Measurements from ENCODE around the gene EPHA4. TPM values are rescaled to one million over a fixed set of nuclear protein-coding genes. Genes with fewer than 3 reads are reported as not detected.
A peak's percentile ranks its signal among the peaks of the same experiment; 100 is the strongest.

The EPHA4 gene
- total and polyA plus RNA-seq, 4 donors = 0.43 to 2.3 (median 1.1) TPM

DNA sequence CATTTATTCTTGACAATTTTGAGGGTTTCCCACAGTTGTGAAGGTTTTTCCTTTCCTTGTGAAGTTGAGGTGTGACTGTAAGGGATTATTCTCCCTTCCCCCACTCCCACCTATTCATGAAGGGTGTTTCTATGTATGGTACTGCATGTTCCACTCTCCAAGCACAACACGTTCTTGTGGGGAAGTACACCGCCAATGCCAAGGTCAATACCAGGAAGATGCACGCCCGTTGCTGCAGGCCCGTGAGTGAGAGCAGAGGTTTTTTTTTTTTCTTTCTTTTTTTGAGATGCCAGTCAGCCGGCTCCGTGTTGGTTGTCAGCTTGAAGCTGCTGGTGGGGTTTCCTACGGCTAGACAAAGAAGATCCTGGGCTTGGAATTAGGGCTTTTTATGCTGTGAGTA lies 38.6 kb upstream of the EPHA4 start:
- WGBS = 54% methylated on average over 8 of the region's 8 CpGs
- DNase-seq (ENCODE audit: low spot score) = no peak
- H3K9ac ChIP-seq (ENCODE audit: low read depth in 1 of 2, low read length in 2 of 2) = no peak overlapping the region

DNA sequence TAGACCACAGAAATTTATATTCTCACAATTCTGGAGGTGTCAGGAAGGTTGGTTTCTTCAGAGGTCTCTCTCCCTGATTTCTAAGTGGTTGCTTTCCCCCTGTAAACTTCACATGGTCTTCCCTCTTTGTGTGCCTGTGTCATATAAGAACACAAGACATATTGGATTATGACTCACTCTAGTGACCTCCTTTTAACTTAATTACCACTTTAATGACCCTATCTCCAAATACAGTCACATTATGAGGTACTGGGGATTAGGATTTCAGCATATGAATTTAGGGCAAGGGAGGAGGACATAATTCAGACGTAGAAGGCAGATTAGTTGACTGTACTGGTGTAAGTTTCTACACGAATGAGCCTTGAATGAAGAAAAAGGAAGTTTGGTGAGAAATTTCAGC lies 38.2 kb upstream of the EPHA4 start:
- Histone ChIP-seq H3K27me3 (ENCODE audit: control insufficient read depth in 4 of 4, insufficient read depth in 4 of 4, low read length in 3 of 4) (peaks cover 0 to 4% (median 0%) of the 10 kb centered on the region in 4 donors), H3K27ac (ENCODE audit: low read depth in 1 of 2, low read length in 2 of 2) (no peak overlapping the region), H3K9ac (ENCODE audit: low read depth in 1 of 2, low read length in 2 of 2) (no peak overlapping the region), H3K9me3 (ENCODE audit: control insufficient read depth in 4 of 4, low read length in 3 of 4) (no peaks in the 10 kb centered on the region), H3K4me3 (ENCODE audit: low read depth in 1 of 3, low read length in 3 of 3) (no peak overlapping the region), H3K4me1 (ENCODE audit: control insufficient read depth in 4 of 4, insufficient read depth in 4 of 4, low read length in 3 of 4) (no peaks in the 10 kb centered on the region), H3K36me3 (ENCODE audit: control insufficient read depth in 4 of 4, insufficient read depth in 3 of 4, low read depth in 1 of 4, low read length in 3 of 4) (no peaks in the 10 kb centered on the region)
- TF ChIP-seq RAD21 (IDR thresholded peaks at IDR 0.05) (no peak), TAF1 (conservative IDR thresholded peaks at IDR 0.05) (no peak), EGR1 (IDR thresholded peaks at IDR 0.05; ENCODE audit: low read depth in 2 of 2) (no peak), SP1 (IDR thresholded peaks at IDR 0.05) (no peak), FOXA1 (IDR thresholded peaks at IDR 0.05) (no peak), HNF4G (IDR thresholded peaks at IDR 0.05) (no peak), RXRA (IDR thresholded peaks at IDR 0.05) (no peak), YY1 (IDR thresholded peaks at IDR 0.05) (no peak)
- TF ChIP-seq, protein P1, sequence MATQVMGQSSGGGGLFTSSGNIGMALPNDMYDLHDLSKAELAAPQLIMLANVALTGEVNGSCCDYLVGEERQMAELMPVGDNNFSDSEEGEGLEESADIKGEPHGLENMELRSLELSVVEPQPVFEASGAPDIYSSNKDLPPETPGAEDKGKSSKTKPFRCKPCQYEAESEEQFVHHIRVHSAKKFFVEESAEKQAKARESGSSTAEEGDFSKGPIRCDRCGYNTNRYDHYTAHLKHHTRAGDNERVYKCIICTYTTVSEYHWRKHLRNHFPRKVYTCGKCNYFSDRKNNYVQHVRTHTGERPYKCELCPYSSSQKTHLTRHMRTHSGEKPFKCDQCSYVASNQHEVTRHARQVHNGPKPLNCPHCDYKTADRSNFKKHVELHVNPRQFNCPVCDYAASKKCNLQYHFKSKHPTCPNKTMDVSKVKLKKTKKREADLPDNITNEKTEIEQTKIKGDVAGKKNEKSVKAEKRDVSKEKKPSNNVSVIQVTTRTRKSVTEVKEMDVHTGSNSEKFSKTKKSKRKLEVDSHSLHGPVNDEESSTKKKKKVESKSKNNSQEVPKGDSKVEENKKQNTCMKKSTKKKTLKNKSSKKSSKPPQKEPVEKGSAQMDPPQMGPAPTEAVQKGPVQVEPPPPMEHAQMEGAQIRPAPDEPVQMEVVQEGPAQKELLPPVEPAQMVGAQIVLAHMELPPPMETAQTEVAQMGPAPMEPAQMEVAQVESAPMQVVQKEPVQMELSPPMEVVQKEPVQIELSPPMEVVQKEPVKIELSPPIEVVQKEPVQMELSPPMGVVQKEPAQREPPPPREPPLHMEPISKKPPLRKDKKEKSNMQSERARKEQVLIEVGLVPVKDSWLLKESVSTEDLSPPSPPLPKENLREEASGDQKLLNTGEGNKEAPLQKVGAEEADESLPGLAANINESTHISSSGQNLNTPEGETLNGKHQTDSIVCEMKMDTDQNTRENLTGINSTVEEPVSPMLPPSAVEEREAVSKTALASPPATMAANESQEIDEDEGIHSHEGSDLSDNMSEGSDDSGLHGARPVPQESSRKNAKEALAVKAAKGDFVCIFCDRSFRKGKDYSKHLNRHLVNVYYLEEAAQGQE (IDR thresholded peaks at IDR 0.05) = no peak
- TF ChIP-seq, protein P2, sequence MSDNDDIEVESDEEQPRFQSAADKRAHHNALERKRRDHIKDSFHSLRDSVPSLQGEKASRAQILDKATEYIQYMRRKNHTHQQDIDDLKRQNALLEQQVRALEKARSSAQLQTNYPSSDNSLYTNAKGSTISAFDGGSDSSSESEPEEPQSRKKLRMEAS (IDR thresholded peaks at IDR 0.05) = no peak
- TF ChIP-seq, protein P3, sequence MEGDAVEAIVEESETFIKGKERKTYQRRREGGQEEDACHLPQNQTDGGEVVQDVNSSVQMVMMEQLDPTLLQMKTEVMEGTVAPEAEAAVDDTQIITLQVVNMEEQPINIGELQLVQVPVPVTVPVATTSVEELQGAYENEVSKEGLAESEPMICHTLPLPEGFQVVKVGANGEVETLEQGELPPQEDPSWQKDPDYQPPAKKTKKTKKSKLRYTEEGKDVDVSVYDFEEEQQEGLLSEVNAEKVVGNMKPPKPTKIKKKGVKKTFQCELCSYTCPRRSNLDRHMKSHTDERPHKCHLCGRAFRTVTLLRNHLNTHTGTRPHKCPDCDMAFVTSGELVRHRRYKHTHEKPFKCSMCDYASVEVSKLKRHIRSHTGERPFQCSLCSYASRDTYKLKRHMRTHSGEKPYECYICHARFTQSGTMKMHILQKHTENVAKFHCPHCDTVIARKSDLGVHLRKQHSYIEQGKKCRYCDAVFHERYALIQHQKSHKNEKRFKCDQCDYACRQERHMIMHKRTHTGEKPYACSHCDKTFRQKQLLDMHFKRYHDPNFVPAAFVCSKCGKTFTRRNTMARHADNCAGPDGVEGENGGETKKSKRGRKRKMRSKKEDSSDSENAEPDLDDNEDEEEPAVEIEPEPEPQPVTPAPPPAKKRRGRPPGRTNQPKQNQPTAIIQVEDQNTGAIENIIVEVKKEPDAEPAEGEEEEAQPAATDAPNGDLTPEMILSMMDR (IDR thresholded peaks at IDR 0.05; ENCODE audit: low read depth, low read length, missing input control) = no peak
- WGBS = 46% methylated on average over 2 of the region's 2 CpGs
- DNase-seq (ENCODE audit: low spot score) = no peak

More for the DNA sequence above, 38.6 kb upstream of the EPHA4 start:
- Histone ChIP-seq H3K4me3 (ENCODE audit: low read depth in 1 of 3, low read length in 3 of 3) (no peak overlapping the region), H3K27me3 (ENCODE audit: control insufficient read depth in 4 of 4, insufficient read depth in 4 of 4, low read length in 3 of 4) (peaks cover 0 to 4% (median 0%) of the 10 kb centered on the region in 4 donors), H3K36me3 (ENCODE audit: control insufficient read depth in 4 of 4, insufficient read depth in 3 of 4, low read depth in 1 of 4, low read length in 3 of 4) (no peaks in the 10 kb centered on the region), H3K27ac (ENCODE audit: low read depth in 1 of 2, low read length in 2 of 2) (no peak overlapping the region), H3K9me3 (ENCODE audit: control insufficient read depth in 4 of 4, low read length in 3 of 4) (no peaks in the 10 kb centered on the region), H3K4me1 (ENCODE audit: control insufficient read depth in 4 of 4, insufficient read depth in 4 of 4, low read length in 3 of 4) (no peaks in the 10 kb centered on the region)
- no peak for TF ChIP-seq HNF4A (conservative IDR thresholded peaks at IDR 0.05)
- TF ChIP-seq RAD21 (IDR thresholded peaks at IDR 0.05) = no peak
- peak; percentile 31 for TF ChIP-seq SP1 (IDR thresholded peaks at IDR 0.05)

DNA sequence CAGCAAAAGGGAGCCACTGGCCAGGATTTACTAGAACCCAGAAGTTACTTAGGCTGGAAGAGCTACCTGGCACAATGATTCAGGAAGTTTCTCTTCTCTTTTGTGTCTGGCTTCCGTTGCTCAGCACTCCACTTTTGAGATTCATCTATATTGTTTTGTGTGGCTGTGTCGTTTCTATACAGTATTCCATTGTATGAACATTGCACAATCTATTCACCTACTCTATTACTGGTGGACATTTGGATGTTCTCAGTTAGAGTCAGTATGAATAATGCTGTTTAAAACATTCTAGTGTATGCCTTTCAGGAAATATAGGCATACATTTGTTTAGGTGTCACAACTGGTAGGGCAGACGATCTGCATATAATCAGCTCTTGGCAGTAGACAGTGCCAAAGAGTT lies 36.3 kb upstream of the EPHA4 start:
- Histone ChIP-seq H3K4me3 (ENCODE audit: low read depth in 1 of 3, low read length in 3 of 3) (no peak overlapping the region), H3K9me3 (ENCODE audit: control insufficient read depth in 4 of 4, low read length in 3 of 4) (no peaks in the 10 kb centered on the region), H3K27ac (ENCODE audit: low read depth in 1 of 2, low read length in 2 of 2) (no peak overlapping the region), H3K9ac (ENCODE audit: low read depth in 1 of 2, low read length in 2 of 2) (no peak overlapping the region), H3K4me1 (ENCODE audit: control insufficient read depth in 4 of 4, insufficient read depth in 4 of 4, low read length in 3 of 4) (no peaks in the 10 kb centered on the region), H3K36me3 (ENCODE audit: control insufficient read depth in 4 of 4, insufficient read depth in 3 of 4, low read depth in 1 of 4, low read length in 3 of 4) (no peaks in the 10 kb centered on the region), H3K27me3 (ENCODE audit: control insufficient read depth in 4 of 4, insufficient read depth in 4 of 4, low read length in 3 of 4) (peaks cover 0 to 4% (median 0%) of the 10 kb centered on the region in 4 donors)
- WGBS = 72% methylated on average over 3 of the region's 3 CpGs
- no peak for DNase-seq (ENCODE audit: low spot score)
- no peak for TF ChIP-seq NR2F2 (IDR thresholded peaks at IDR 0.05)
- TF ChIP-seq RAD21 (IDR thresholded peaks at IDR 0.05) = no peak
- TF ChIP-seq JUND (IDR thresholded peaks at IDR 0.05) = no peak
- no peak for TF ChIP-seq GABPA (IDR thresholded peaks at IDR 0.05 in 1 of 2, conservative IDR thresholded peaks at IDR 0.05 in 1 of 2)
- TF ChIP-seq EGR1 (IDR thresholded peaks at IDR 0.05; ENCODE audit: low read depth in 2 of 2) = no peak
- TF ChIP-seq RXRA (IDR thresholded peaks at IDR 0.05) = no peak
- TF ChIP-seq, protein P3 (IDR thresholded peaks at IDR 0.05; ENCODE audit: low read depth, low read length, missing input control) = no peak
- TF ChIP-seq, protein P4, sequence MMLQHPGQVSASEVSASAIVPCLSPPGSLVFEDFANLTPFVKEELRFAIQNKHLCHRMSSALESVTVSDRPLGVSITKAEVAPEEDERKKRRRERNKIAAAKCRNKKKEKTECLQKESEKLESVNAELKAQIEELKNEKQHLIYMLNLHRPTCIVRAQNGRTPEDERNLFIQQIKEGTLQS (IDR thresholded peaks at IDR 0.05) = no peak
- no peak for TF ChIP-seq TAF1 (conservative IDR thresholded peaks at IDR 0.05)
- no peak for TF ChIP-seq HNF4G (IDR thresholded peaks at IDR 0.05)
- TF ChIP-seq HNF4A (conservative IDR thresholded peaks at IDR 0.05) = no peak
- TF ChIP-seq FOXA1 (IDR thresholded peaks at IDR 0.05) = no peak
- no peak for TF ChIP-seq YY1 (IDR thresholded peaks at IDR 0.05)
- TF ChIP-seq, protein P2 (IDR thresholded peaks at IDR 0.05) = no peak

Data from liver (tissue), 9 donors.